Forelimb muscle (tissue), 1 donor: ENCODE measurements around the gene ELMO2. TPM values are rescaled to one million over a fixed set of nuclear protein-coding genes. Genes with fewer than 3 reads are reported as not detected.

Source experiments
- DNase-seq: peaks from one replicate; pipeline ENCODE4 v3.0.0-alpha.2; 2013; ENCODE audit warnings: low read depth
- polyA plus RNA-seq: library from polyadenylated mRNA; unstranded; fragments of 120-200 nt; gene quantifications from one replicate; pipeline ENCODE4 v1.2.1, GENCODE V29; 2013; ENCODE audit not compliant: insufficient read length

ELMO2 gene
- 36.6 TPM for polyA plus RNA-seq

DNA sequence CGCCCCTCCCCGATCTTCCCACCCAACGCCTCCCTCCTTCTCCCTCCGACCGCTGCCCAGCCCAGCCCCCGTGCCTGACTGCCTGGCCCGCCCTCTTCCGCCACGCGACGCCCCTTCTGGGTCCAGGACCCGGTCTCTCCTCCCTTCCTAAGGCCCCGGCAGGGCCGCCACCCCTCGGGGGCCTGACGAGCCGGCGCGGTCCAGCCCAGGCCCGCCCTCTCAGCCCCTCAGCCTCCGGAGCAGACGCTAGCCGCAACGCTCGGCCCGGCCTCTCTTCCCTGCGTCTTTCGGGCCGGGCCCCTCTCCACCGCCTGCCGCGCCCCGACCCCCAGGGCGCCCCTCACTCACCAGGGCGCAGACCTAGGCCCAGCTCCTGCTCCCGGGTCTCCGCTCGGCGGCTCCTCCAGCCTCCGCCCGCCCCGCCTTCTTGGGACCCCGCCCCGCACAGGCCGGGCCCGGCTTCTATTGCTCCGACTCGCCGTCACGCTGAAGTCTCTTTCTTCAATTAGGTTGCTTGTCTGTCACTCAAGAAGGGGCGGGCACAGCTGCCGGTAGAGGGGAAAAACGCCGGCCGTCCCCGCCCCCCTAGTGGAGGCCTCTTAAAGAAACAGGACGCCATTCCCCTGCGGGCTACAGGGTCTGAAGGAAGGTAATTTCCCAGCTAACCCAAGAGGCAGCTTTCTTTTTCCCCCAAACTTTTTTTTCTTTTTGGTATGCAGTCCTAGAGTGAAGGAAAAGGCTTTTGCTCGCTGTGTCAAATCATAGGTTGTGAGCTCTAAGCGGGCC, at the start of gene ELMO2:
ELMO2 (minus strand) TSS at position 416 of the 786 bp plus-strand sequence. CDS start 12,133 bp downstream, outside the sequence.
- peak; percentile 88 for DNase-seq

- DNase-seq: no peak
These were observed 49.3 kb upstream of the ELMO2 start for GRCh38 chr20:46455729-46456128.

- DNase-seq: no peak
These were observed 40.4 kb upstream of the ELMO2 start for GRCh38 chr20:46446851-46447250.

GRCh38 chr20:46439837-46440236, 33.4 kb upstream of the ELMO2 start:
- no peak for DNase-seq

DNA sequence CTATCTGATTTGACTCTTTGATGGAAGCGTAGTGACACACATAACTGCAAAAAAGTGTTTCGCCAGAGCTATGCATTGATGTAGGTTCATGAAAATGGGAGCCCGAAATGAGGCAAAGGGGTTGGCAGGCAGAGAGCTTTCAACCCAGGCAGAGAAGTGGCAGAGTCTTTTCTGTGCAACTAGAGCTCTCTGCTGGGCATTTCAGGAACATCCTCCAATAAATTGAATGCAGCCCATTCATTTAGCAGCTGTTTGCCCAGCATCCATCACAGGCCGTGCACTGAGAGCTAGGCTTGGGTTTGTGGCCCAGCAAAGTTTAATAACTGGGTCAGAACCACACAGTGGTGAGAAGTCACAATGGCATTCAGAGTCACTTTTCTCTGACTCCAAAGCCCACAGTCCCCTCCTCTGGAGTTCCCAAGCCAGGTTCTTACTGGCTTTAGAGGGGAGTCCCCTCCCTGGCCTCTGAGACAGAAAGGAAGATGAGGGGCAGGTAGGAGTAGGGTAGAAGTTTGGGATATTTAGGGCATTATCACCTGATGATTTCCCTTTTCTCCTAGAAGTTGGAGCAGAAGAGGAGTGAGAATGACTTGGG, 31.8 kb upstream of the ELMO2 start:
- no peak for DNase-seq

GRCh38 chr20:46435146-46435545, 28.7 kb upstream of the ELMO2 start:
- DNase-seq: no peak

DNA sequence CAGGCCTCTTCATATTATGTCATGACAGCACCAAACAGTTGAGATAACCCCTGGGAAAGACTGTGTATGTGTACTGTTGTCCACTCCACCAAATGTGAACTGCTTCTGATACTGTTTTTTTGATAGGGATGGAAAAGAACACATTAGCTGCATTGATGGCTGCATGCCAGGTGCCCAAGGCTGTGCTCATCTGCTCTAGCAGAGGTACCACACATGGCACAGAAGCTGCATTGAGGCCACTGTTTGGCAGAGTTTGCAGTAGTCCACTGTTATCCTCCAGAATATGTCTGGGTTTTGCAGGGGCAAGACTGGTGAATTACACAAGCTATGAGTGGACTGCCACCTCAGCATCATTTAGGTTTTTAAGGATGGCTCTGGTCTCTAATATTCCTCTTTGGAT, 28.2 kb upstream of the ELMO2 start:
- no peak for DNase-seq

DNA sequence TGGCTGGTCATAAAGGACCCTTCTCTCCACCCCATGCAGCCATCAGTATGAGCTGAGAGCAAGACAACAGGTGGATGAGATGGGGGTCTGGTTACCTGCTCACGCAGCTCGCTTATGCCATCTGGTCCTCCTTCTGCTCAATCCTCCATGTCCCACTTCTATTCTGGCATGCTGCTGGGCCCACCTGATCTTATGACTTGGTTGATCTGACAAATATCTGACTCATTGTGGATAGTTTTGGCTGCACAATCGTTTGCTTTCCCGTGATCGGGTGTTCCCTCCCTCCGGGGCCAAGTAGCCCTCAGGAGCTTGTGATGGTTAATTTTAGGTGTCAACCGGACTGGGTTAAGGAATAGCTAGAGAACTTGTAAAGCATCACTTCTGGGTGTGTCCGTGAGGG, 26.6 kb upstream of the ELMO2 start:
- no peak for DNase-seq

DNA sequence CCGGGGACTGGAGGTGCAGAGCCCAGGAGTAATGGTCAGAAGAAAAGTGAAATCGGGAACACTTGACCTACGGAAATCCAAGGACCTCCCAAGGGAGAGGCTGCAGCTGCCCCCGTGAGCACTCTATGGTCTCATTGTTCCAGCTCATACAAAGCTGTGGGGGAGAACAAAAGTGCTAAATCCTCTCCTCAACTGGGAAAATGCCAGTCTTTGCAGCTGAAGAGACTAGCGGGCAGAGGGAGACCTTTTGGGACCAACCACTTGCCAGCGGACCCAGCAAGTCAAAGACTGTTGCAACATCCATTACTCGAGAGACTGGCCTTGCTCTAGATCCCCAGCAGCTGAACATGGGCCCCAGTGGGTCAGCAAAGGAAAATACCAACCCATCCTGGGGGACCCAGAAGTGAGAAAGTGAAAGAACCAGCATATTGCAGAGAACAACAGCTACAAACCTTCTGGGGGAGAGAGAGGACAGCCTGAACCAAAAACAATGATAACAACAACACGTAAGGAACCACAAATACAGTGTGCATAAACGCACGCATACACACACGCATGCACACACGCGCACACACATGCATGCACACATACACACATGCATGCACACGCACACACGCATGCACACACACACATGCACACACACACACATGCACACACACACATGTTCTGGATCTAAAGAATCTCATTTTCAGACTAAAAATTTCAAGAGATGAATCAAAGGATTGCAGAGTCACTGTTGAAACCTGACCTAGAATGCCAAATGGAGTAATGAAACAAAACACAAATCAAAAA, 24.7 kb upstream of the ELMO2 start:
- no peak for DNase-seq

- DNase-seq: no peak
These were observed 21.0 kb upstream of the ELMO2 start for GRCh38 chr20:46427384-46427783.

GRCh38 chr20:46423882-46424482, 17.6 kb upstream of the ELMO2 start:
- no peak for DNase-seq

DNA sequence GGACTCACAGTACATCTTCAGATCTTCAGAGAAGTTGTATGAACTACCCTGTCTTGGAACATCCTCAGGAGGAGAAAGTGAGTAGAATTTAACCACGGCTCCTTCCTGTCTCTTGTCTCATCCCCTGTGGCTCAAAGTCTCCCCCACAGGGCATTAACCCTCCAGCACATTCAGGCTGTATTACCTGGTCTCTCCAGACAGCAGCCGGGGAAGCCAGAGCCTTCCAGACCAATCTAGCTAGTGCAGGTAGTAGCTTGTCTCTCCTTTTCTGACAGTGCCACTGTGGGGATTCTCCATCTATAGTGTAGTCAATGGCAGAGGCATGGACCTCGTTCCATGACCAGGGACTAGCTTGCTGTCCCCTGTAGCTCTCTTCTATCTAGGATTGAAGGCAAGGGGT, 16.9 kb upstream of the ELMO2 start:
- DNase-seq: no peak

GRCh38 chr20:46420878-46421277, 14.5 kb upstream of the ELMO2 start:
- no peak for DNase-seq

DNA sequence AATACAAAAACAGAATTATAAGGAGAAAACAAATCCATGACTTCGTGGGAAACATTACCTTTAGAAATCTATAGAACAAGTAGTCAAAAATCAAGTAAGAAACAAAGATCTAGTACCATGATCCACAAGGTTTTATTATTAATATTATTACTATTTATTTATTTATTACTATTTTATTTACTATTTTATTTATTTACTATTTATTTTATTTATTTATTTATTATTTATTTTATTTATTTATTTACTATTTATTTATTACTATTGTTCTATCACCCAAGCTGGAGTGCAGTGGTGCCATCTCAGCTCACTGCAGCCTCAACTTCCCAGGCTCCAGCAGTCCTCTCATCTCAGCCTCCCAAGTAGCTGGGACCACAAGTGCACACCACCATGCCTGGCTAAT, 13.5 kb upstream of the ELMO2 start:
- no peak for DNase-seq

DNA sequence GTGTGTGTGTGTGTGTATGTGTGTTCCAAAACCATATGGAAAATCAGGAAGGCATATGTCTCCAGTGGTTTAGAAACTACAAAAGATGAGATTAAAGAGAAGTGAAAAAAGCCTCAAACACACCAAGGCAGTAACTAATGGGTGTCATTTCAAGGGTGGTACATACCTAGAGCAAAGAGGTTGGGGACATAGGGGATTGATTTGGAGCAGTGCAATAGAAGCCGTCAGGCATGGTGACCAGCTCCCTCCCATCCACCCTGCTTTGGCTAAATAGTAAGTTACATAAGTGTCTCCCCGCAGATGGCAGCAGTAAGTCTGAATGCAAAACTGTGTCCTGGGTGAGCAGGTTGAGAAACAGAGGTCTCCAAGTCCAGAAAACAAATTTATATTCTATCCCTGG, 10.4 kb upstream of the ELMO2 start:
- no peak for DNase-seq

DNA sequence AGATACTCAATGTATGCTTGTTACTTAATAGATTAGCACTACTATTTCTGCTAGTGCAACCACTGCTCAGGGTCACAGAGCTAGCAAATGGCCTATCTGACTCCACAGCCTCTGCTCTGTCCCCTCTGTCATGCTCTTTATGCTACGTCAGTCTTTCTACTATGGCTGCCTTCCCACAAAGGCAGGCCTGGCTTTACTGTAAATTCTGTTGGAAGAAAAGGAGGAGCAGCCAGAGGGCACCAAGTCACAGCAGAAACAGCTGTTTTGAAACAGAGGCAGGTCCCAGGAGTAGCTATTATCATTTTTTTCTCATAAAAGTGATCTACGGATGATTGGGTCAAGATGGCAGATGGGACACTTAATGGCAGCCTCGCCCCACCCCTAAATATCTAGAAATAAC, 10.0 kb upstream of the ELMO2 start:
- DNase-seq: no peak

GRCh38 chr20:46415773-46416172, 9.4 kb upstream of the ELMO2 start:
- DNase-seq: no peak

- DNase-seq: no peak
These were observed 8.2 kb upstream of the ELMO2 start for GRCh38 chr20:46414608-46415007.

- DNase-seq: no peak
These were observed 5.2 kb upstream of the ELMO2 start for GRCh38 chr20:46411637-46412036.

- DNase-seq: no peak
These were observed 1.9 kb upstream of the ELMO2 start for GRCh38 chr20:46408281-46408731.

DNA sequence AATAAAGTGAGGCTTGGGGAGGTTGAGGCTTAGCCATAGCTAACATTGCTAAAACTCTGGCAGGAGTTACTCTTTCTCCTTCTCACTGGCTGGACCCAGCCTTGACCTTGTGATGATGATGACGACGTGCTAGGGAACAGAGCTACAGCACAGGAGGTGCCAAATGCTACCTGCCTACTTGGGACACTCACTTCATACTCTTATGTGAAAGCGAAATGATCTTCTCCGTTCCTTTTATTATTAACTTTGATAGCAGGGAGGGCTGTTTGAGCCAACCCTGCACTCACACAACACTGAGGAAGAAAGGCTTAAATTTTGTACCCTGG, 1.2 kb upstream of the ELMO2 start:
- DNase-seq: no peak

DNA sequence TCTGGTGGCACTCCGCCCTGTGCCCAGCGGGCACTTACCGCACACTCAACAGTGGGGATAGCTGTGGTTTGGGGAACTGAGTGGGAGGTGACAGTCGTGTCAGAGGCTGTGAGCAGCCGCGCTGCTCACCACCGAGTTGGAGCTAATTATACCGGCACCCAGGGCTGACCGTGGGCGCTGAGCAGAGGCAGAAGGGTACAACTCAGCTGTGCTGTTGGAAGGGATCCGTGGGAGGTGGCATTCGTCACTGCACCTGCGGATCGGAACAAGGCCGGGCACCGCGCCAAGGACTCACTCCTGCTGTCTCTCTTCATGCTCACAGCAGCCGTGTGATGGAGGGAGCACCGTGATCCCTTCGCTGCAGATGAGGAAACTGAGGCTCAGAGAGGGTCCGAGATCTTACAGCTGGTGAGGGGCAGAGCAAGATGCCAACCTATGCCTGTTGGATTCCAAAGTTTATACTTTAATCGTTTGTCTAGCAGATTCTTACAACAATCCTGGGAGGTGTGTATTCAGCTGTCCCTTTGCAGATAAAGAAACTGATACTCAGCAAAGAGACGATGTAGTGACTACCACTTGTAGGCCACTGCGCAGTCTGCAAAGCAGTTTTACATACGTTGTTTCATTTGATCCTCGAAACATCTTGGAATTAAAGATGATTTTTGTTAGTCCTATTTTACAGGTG, 713 bp upstream of the ELMO2 start:
- no peak for DNase-seq
